Measurements from ENCODE around the gene SEC14L5. TPM values are rescaled to one million over a fixed set of nuclear protein-coding genes. Genes with fewer than 3 reads are reported as not detected.

Gene SEC14L5
- total and polyA plus RNA-seq, 2 experiments from 2014 or later, result 1.0 to 3.5 TPM

DNA sequence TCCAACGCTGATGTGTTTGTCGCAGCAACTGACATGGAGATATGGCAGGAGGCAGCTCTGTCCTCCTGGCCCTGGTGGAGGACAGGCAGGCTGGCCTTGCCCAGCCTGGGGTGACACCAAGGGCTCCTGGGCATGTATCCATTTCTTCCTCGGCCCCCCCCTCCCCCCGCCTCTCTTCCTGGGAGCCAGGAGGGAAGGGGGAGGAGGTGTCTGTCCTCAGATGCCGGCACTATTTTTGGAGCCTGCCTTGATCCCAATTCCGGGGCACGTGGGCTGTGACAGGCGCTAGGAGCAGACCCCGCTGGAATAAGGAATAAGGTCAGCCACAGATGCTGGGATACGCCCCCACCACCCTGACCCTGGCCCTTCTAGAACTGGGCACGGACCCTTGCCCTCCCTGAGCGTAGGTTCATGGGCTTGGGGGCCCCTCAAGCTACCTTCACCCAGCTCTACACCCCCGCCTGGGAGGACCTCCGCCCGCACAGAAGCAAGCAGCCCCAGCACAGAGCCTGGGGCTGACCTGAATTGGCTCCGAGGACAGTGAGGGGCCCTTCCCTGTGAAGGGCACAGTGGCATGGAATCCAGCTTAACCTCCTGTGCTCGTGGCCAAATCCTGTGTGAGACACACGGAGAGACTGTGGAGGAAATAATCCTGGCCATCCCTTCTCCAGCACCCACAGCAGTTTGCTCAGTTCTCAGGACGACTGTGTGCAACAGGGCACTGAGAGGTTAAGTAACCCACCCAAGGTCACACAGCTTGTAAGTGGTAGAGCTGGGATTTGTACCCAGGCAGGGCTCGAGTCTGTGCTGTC, 24.1 kb downstream of the SEC14L5 start:
- no peak overlapping the region for H3K4me2 ChIP-seq
- 75% methylated on average over 20 of the region's 20 CpGs for WGBS (ENCODE audit: low lambda C conversion rate, missing lambda C conversion rate)
- no peak overlapping the region for H2AFZ ChIP-seq

DNA sequence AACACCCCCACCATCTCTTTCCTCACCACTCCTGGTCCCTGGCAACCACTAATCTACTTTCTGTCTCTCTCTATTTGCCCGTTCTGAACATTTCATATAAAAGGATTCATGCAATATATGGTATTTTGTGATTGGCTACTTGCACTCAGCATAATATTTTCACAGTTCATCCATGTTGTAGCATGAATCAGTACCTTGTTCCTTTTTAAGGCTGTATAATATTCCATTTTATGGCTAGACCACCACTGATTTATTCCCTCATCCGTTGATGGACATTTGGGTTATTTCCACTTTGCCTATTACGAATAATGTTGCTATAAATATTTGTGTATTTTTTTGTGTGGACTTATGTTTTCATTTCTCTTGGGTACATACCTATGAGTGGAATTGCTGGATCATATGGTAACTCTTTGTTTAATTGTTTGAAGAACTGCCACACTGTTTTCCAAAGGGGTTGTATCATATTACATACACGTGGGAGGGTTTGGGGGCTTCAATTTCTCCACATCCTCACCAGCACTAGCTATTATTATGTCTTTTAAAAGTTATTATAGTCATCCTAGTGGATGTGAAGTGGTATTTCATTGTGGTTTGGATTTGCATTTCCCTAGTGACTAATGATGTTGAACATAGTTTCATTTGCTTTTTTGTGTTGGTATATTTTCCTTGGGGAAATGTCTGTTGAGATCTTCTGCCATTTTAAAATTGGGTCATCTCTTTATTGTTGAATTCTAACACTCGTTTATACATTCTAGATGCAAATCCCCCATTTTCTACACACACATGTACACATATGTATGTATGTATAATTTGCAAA, 26.3 kb downstream of the SEC14L5 start:
- Histone ChIP-seq H3K9me3 (ENCODE audit: low read depth) (no peaks in the 10 kb centered on the region), H3K79me2 (no peaks in the 10 kb centered on the region), H3K4me3 (no peak overlapping the region), H3K4me1 (ENCODE audit: insufficient read depth) (no peaks in the 10 kb centered on the region), H3K9me2 (replicated peaks; ENCODE audit: insufficient read depth) (no peaks in the 10 kb centered on the region), H3K4me2 (no peak overlapping the region), H4K20me1 (ENCODE audit: insufficient read depth, poor library complexity, severe bottlenecking) (no peaks in the 10 kb centered on the region), H3K36me3 (replicated peaks; ENCODE audit: insufficient read depth, low read depth) (no peaks in the 10 kb centered on the region), H2AFZ (no peak overlapping the region), H3K27ac (no peak overlapping the region), H3K27me3 (peaks cover 35% of the 10 kb centered on the region)
- TF ChIP-seq EZH2 (IDR thresholded peaks at IDR 0.05; ENCODE audit: borderline replicate concordance) (no peak), EZH2phosphoT487 (IDR thresholded peaks at IDR 0.05; ENCODE audit: low read depth, severe bottlenecking, unreplicated experiment) (no peak)
- TF ChIP-seq, protein P1, sequence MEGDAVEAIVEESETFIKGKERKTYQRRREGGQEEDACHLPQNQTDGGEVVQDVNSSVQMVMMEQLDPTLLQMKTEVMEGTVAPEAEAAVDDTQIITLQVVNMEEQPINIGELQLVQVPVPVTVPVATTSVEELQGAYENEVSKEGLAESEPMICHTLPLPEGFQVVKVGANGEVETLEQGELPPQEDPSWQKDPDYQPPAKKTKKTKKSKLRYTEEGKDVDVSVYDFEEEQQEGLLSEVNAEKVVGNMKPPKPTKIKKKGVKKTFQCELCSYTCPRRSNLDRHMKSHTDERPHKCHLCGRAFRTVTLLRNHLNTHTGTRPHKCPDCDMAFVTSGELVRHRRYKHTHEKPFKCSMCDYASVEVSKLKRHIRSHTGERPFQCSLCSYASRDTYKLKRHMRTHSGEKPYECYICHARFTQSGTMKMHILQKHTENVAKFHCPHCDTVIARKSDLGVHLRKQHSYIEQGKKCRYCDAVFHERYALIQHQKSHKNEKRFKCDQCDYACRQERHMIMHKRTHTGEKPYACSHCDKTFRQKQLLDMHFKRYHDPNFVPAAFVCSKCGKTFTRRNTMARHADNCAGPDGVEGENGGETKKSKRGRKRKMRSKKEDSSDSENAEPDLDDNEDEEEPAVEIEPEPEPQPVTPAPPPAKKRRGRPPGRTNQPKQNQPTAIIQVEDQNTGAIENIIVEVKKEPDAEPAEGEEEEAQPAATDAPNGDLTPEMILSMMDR (IDR thresholded peaks at IDR 0.05; ENCODE audit: poor library complexity), result no peak
- 68% methylated on average over 5 of the region's 5 CpGs for WGBS (ENCODE audit: low lambda C conversion rate, missing lambda C conversion rate)
- no peak for DNase-seq (ENCODE audit: low spot score)

More for the DNA sequence above, 24.1 kb downstream of the SEC14L5 start:
- no peak for DNase-seq (ENCODE audit: low spot score)
- no peaks in the 10 kb centered on the region for H3K36me3 ChIP-seq (replicated peaks; ENCODE audit: insufficient read depth, low read depth)
- no peaks in the 10 kb centered on the region for H3K4me1 ChIP-seq (ENCODE audit: insufficient read depth)
- H3K27me3 ChIP-seq, result peaks cover 16% of the 10 kb centered on the region
- no peaks in the 10 kb centered on the region for H3K9me2 ChIP-seq (replicated peaks; ENCODE audit: insufficient read depth)
- H3K79me2 ChIP-seq, result no peaks in the 10 kb centered on the region
- H4K20me1 ChIP-seq (ENCODE audit: insufficient read depth, poor library complexity, severe bottlenecking), result no peaks in the 10 kb centered on the region
- no peaks in the 10 kb centered on the region for H3K9me3 ChIP-seq (ENCODE audit: low read depth)
- TF ChIP-seq, protein P1 (IDR thresholded peaks at IDR 0.05; ENCODE audit: poor library complexity), result no peak
- TF ChIP-seq EZH2 (IDR thresholded peaks at IDR 0.05; ENCODE audit: borderline replicate concordance) (no peak), EZH2phosphoT487 (IDR thresholded peaks at IDR 0.05; ENCODE audit: low read depth, severe bottlenecking, unreplicated experiment) (no peak)
- H3K4me3 ChIP-seq, result no peak overlapping the region
- H3K27ac ChIP-seq, result no peak overlapping the region

GRCh38 chr16:4987250-4987579, 29.1 kb downstream of the SEC14L5 start:
- Histone ChIP-seq H3K4me1 (ENCODE audit: insufficient read depth) (no peaks in the 10 kb centered on the region), H3K36me3 (replicated peaks; ENCODE audit: insufficient read depth, low read depth) (no peaks in the 10 kb centered on the region), H4K20me1 (ENCODE audit: insufficient read depth, poor library complexity, severe bottlenecking) (no peaks in the 10 kb centered on the region), H3K27me3 (peaks cover 38% of the 10 kb centered on the region), H3K9me2 (replicated peaks; ENCODE audit: insufficient read depth) (no peaks in the 10 kb centered on the region), H3K4me3 (no peak overlapping the region), H3K27ac (no peak overlapping the region), H3K79me2 (no peaks in the 10 kb centered on the region), H3K9me3 (ENCODE audit: low read depth) (no peaks in the 10 kb centered on the region), H3K4me2 (peak overlapping the region; percentile 70), H2AFZ (no peak overlapping the region)
- DNase-seq (ENCODE audit: low spot score), result no peak
- TF ChIP-seq EZH2phosphoT487 (IDR thresholded peaks at IDR 0.05; ENCODE audit: low read depth, severe bottlenecking, unreplicated experiment) (no peak), EZH2 (IDR thresholded peaks at IDR 0.05; ENCODE audit: borderline replicate concordance) (peak; percentile 59)
- 7% methylated on average over 8 of the region's 10 CpGs for WGBS (ENCODE audit: low lambda C conversion rate, missing lambda C conversion rate)
